ENCODE results near the gene PCNX3.

The PCNX3 gene

GRCh38 chr11:65640483-65641296 is 25.1 kb downstream of the PCNX3 start:
- H3K27me3 ChIP-seq (ENCODE audit: insufficient read depth, low read length, poor library complexity, severe bottlenecking): no peaks in the 10 kb centered on the region
- H3K4me2 ChIP-seq (ENCODE audit: low read depth, low read length, poor library complexity, severe bottlenecking): peak overlapping the region; percentile 80
- no peaks in the 10 kb centered on the region for H3F3A ChIP-seq (ENCODE audit: low read depth)
- peak overlapping the region; percentile 74 for H3K9ac ChIP-seq (ENCODE audit: low read depth, low read length, poor library complexity, severe bottlenecking)
- H2AFZ ChIP-seq (ENCODE audit: low read length): no peak overlapping the region
- TF ChIP-seq EZH2phosphoT487 (IDR thresholded peaks at IDR 0.05; ENCODE audit: borderline replicate concordance): no peak
- TF ChIP-seq, protein P1, sequence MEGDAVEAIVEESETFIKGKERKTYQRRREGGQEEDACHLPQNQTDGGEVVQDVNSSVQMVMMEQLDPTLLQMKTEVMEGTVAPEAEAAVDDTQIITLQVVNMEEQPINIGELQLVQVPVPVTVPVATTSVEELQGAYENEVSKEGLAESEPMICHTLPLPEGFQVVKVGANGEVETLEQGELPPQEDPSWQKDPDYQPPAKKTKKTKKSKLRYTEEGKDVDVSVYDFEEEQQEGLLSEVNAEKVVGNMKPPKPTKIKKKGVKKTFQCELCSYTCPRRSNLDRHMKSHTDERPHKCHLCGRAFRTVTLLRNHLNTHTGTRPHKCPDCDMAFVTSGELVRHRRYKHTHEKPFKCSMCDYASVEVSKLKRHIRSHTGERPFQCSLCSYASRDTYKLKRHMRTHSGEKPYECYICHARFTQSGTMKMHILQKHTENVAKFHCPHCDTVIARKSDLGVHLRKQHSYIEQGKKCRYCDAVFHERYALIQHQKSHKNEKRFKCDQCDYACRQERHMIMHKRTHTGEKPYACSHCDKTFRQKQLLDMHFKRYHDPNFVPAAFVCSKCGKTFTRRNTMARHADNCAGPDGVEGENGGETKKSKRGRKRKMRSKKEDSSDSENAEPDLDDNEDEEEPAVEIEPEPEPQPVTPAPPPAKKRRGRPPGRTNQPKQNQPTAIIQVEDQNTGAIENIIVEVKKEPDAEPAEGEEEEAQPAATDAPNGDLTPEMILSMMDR (conservative IDR thresholded peaks at IDR 0.05; ENCODE audit: low read length): no peak
- no peaks in the 10 kb centered on the region for H3K9me3 ChIP-seq (ENCODE audit: insufficient read depth, low read depth, low read length)
- H3K36me3 ChIP-seq (ENCODE audit: insufficient read depth, low read length): peaks cover 13% of the 10 kb centered on the region; the same call in 1 of the 2 replicates
- peaks cover 29% of the 10 kb centered on the region for H3K4me1 ChIP-seq (ENCODE audit: insufficient read depth, low read length, poor library complexity, severe bottlenecking)
- no peaks in the 10 kb centered on the region for H3K9me2 ChIP-seq (replicated peaks; ENCODE audit: low read depth, low read length)
- no peaks in the 10 kb centered on the region for H4K20me1 ChIP-seq (ENCODE audit: insufficient read depth, low read length, poor library complexity, severe bottlenecking)
- H3K4me3 ChIP-seq (ENCODE audit: low read length, poor library complexity, severe bottlenecking): peak overlapping the region; percentile 83
- H3K79me2 ChIP-seq (ENCODE audit: insufficient read depth, low read length): peaks cover 20% of the 10 kb centered on the region; the same call in 1 of the 2 replicates

GRCh38 chr11:65641297-65642013 is 25.9 kb downstream of the PCNX3 start:
- peak overlapping the region; percentile 80 for H3K4me2 ChIP-seq (ENCODE audit: low read depth, low read length, poor library complexity, severe bottlenecking)
- peaks cover 20% of the 10 kb centered on the region; the same call in 1 of the 2 replicates for H3K79me2 ChIP-seq (ENCODE audit: insufficient read depth, low read length)
- H3K4me3 ChIP-seq (ENCODE audit: low read length, poor library complexity, severe bottlenecking): no peak overlapping the region
- H3K9ac ChIP-seq (ENCODE audit: low read depth, low read length, poor library complexity, severe bottlenecking): no peak overlapping the region
- peaks cover 5% of the 10 kb centered on the region; the same call in 1 of the 2 replicates for H3K36me3 ChIP-seq (ENCODE audit: insufficient read depth, low read length)
- no peaks in the 10 kb centered on the region for H3K9me2 ChIP-seq (replicated peaks; ENCODE audit: low read depth, low read length)
- peaks cover 29% of the 10 kb centered on the region for H3K4me1 ChIP-seq (ENCODE audit: insufficient read depth, low read length, poor library complexity, severe bottlenecking)
- TF ChIP-seq EZH2phosphoT487 (IDR thresholded peaks at IDR 0.05; ENCODE audit: borderline replicate concordance): no peak
- TF ChIP-seq, protein P1 (conservative IDR thresholded peaks at IDR 0.05; ENCODE audit: low read length): no peak
- no peaks in the 10 kb centered on the region for H3K27me3 ChIP-seq (ENCODE audit: insufficient read depth, low read length, poor library complexity, severe bottlenecking)
- H3F3A ChIP-seq (ENCODE audit: low read depth): no peaks in the 10 kb centered on the region
- no peaks in the 10 kb centered on the region for H3K9me3 ChIP-seq (ENCODE audit: insufficient read depth, low read depth, low read length)
- no peak overlapping the region for H2AFZ ChIP-seq (ENCODE audit: low read length)
- H4K20me1 ChIP-seq (ENCODE audit: insufficient read depth, low read length, poor library complexity, severe bottlenecking): no peaks in the 10 kb centered on the region

- no peaks in the 10 kb centered on the region for H3K36me3 ChIP-seq (ENCODE audit: insufficient read depth, low read length)
- peak overlapping the region; percentile 80 for H3K4me2 ChIP-seq (ENCODE audit: low read depth, low read length, poor library complexity, severe bottlenecking)
- H4K20me1 ChIP-seq (ENCODE audit: insufficient read depth, low read length, poor library complexity, severe bottlenecking): no peaks in the 10 kb centered on the region
- H3K4me1 ChIP-seq (ENCODE audit: insufficient read depth, low read length, poor library complexity, severe bottlenecking): peaks cover 29% of the 10 kb centered on the region
- H3K27me3 ChIP-seq (ENCODE audit: insufficient read depth, low read length, poor library complexity, severe bottlenecking): no peaks in the 10 kb centered on the region
- TF ChIP-seq, protein P1 (conservative IDR thresholded peaks at IDR 0.05; ENCODE audit: low read length): no peak
- TF ChIP-seq EZH2phosphoT487 (IDR thresholded peaks at IDR 0.05; ENCODE audit: borderline replicate concordance): no peak
- H3K79me2 ChIP-seq (ENCODE audit: insufficient read depth, low read length): peaks cover 20% of the 10 kb centered on the region; the same call in 1 of the 2 replicates
- H3K9ac ChIP-seq (ENCODE audit: low read depth, low read length, poor library complexity, severe bottlenecking): no peak overlapping the region
- H2AFZ ChIP-seq (ENCODE audit: low read length): no peak overlapping the region
- H3K9me3 ChIP-seq (ENCODE audit: insufficient read depth, low read depth, low read length): no peaks in the 10 kb centered on the region
- H3F3A ChIP-seq (ENCODE audit: low read depth): no peaks in the 10 kb centered on the region
- no peaks in the 10 kb centered on the region for H3K9me2 ChIP-seq (replicated peaks; ENCODE audit: low read depth, low read length)
- no peak overlapping the region for H3K4me3 ChIP-seq (ENCODE audit: low read length, poor library complexity, severe bottlenecking)
Observed at GRCh38 chr11:65642014-65642671, 26.6 kb downstream of the PCNX3 start.
